Osteoblast (primary cell): ENCODE data around the gene SPANXN4. TPM values are rescaled to one million over a fixed set of nuclear protein-coding genes. Genes with fewer than 3 reads are reported as not detected.
A peak's percentile ranks its signal among the peaks of the same experiment; 100 is the strongest.

Experiments used
- DNase-seq: peaks from one replicate; pipeline ENCODE4 v3.0.0; 2011; ENCODE audit warnings: low spot score, mixed read lengths; ENCODE audit not compliant: insufficient read length; ENCODE audit errors: missing footprints
- H2AFZ ChIP-seq: 2 replicates; pipeline ENCODE4 v1.6.0; 2011; ENCODE audit warnings: mild to moderate bottlenecking, low read length
- H3K27ac ChIP-seq: 2 replicates; pipeline ENCODE4 v1.5.1; 2011; ENCODE audit warnings: mild to moderate bottlenecking, low read depth, low read length, moderate library complexity
- H3K27me3 ChIP-seq: 2 replicates; pipeline ENCODE4 v1.6.0; 2012; ENCODE audit warnings: mild to moderate bottlenecking, control low read depth, inconsistent platforms, low read length, moderate library complexity; ENCODE audit not compliant: insufficient read depth
- H3K36me3 ChIP-seq: 2 replicates; pipeline ENCODE4 v1.5.1; 2011; ENCODE audit warnings: mild to moderate bottlenecking, low read length, control low read depth, moderate library complexity; ENCODE audit not compliant: insufficient read depth
- H3K4me1 ChIP-seq: 2 replicates; pipeline ENCODE4 v1.5.1; 2011; ENCODE audit warnings: mild to moderate bottlenecking, low read length, control low read depth, moderate library complexity; ENCODE audit not compliant: insufficient read depth
- H3K4me2 ChIP-seq: 2 replicates; pipeline ENCODE4 v1.6.0; 2011; ENCODE audit warnings: mild to moderate bottlenecking, low read length; ENCODE audit not compliant: insufficient read depth
- H3K4me3 ChIP-seq: fragments of 200-600 bp; sonication (generic); 3 replicates; pipeline ENCODE4 v1.5.1; 2012; ENCODE audit warnings: mild to moderate bottlenecking, low read length, inconsistent platforms; ENCODE audit not compliant: insufficient read depth
- H3K79me2 ChIP-seq: 2 replicates; pipeline ENCODE4 v1.6.0; 2012; ENCODE audit warnings: mild to moderate bottlenecking, low read length, control low read depth, inconsistent platforms; ENCODE audit not compliant: insufficient read depth
- H3K9me3 ChIP-seq: 2 replicates; pipeline ENCODE4 v1.5.1; 2011; ENCODE audit warnings: low read depth, low read length, control low read depth
- H4K20me1 ChIP-seq: 2 replicates; pipeline ENCODE4 v1.6.0; 2012; ENCODE audit warnings: mild to moderate bottlenecking, low read length, control low read depth; ENCODE audit not compliant: insufficient read depth
- total RNA-seq: library from RNA; depleted of rRNA; stranded (reverse); fragments of >200 nt; gene quantifications from 2 replicates; pipeline ENCODE4 v1.2.3, GENCODE V29; 2012
- TF ChIP-seq, protein P1 (sequence below): IDR thresholded peaks from 2 replicates; pipeline ENCODE4 v1.5.1; 2011; ENCODE audit warnings: mild to moderate bottlenecking, low read depth, low read length, moderate library complexity; ENCODE audit errors: extremely low read depth

Gene SPANXN4
- total RNA-seq, 1 donor: not detected

DNA sequence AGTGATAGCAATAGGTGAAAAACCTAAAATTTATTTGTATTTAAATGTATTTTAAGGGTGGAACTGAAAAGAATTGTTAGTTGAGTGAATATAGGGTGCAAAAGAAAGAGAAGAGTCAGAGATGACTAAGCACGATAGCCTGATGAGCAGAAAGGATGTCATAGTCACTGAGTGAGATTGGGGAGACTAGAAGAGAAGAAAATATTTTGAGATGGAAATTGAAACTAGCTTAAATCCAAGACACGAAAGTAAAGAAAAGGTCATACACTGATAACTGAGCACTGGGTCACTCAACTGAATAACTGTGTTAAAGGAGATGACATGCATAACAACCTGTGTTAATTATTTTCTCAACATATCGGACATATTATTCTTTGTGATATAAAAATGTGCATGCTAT lies 55.5 kb downstream of the SPANXN4 start:
- no peaks in the 10 kb centered on the region for H3K36me3 ChIP-seq
- H3K27me3 ChIP-seq: no peaks in the 10 kb centered on the region
- no peaks in the 10 kb centered on the region for H3K79me2 ChIP-seq
- no peak overlapping the region for H3K27ac ChIP-seq
- peaks cover 3% of the 10 kb centered on the region for H3K9me3 ChIP-seq
- peak; percentile 36 for DNase-seq
- H3K4me1 ChIP-seq: no peaks in the 10 kb centered on the region
- H3K4me3 ChIP-seq: no peak overlapping the region
- TF ChIP-seq, protein P1, sequence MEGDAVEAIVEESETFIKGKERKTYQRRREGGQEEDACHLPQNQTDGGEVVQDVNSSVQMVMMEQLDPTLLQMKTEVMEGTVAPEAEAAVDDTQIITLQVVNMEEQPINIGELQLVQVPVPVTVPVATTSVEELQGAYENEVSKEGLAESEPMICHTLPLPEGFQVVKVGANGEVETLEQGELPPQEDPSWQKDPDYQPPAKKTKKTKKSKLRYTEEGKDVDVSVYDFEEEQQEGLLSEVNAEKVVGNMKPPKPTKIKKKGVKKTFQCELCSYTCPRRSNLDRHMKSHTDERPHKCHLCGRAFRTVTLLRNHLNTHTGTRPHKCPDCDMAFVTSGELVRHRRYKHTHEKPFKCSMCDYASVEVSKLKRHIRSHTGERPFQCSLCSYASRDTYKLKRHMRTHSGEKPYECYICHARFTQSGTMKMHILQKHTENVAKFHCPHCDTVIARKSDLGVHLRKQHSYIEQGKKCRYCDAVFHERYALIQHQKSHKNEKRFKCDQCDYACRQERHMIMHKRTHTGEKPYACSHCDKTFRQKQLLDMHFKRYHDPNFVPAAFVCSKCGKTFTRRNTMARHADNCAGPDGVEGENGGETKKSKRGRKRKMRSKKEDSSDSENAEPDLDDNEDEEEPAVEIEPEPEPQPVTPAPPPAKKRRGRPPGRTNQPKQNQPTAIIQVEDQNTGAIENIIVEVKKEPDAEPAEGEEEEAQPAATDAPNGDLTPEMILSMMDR: no peak
- H3K4me2 ChIP-seq: no peak overlapping the region
- H4K20me1 ChIP-seq: no peaks in the 10 kb centered on the region
- no peak overlapping the region for H2AFZ ChIP-seq

DNA sequence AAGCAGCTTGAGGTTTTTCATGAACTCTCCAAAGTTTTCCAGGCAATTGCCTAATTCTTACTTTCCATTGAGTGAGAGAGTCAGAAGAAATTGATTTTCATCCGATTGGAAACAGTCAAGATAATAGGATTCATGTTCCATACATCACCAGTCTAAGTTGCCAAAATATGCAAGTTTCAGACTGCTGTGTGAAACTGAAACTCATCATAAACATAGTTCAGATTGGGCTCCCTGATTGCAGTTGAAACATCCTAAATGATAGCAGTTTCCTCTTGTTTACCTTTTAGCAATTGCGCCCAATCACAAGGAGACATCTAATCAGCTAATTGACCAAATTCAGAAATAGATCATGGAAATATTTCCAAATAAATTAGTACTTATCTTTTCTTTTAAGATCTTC lies 56.8 kb downstream of the SPANXN4 start:
- no peaks in the 10 kb centered on the region for H4K20me1 ChIP-seq

More for the DNA sequence above, 56.8 kb downstream of the SPANXN4 start:
- TF ChIP-seq, protein P1: no peak
- H2AFZ ChIP-seq: no peak overlapping the region
- H3K36me3 ChIP-seq: no peaks in the 10 kb centered on the region
- no peak for DNase-seq
- no peaks in the 10 kb centered on the region for H3K79me2 ChIP-seq
- H3K4me3 ChIP-seq: no peak overlapping the region
- no peaks in the 10 kb centered on the region for H3K4me1 ChIP-seq
- peaks cover 3% of the 10 kb centered on the region for H3K9me3 ChIP-seq
- no peaks in the 10 kb centered on the region for H3K27me3 ChIP-seq
- no peak overlapping the region for H3K4me2 ChIP-seq
- H3K27ac ChIP-seq: no peak overlapping the region
